PC-3 (cell line): ENCODE measurements around the gene MBTPS2.

ENCODE experiments used
- EZH2 ChIP-seq: fragments of 300-600 bp; sonication (generic); IDR thresholded peaks from one replicate; pipeline ENCODE4 v1.6.1; 2017; ENCODE audit warnings: antibody characterized with exemption, mild to moderate bottlenecking, low read length; ENCODE audit not compliant: unreplicated experiment
- EZH2phosphoT487 ChIP-seq: fragments of 300-600 bp; sonication (generic); IDR thresholded peaks from 2 replicates; pipeline ENCODE4 v1.6.1; 2018; ENCODE audit warnings: mild to moderate bottlenecking, antibody characterized with exemption, low read length, borderline replicate concordance
- TF ChIP-seq, protein P1 (sequence below): fragments of 300-600 bp; sonication (generic); conservative IDR thresholded peaks from 2 replicates; pipeline ENCODE4 v1.5.1; 2017; ENCODE audit warnings: antibody characterized with exemption, low read depth, mild to moderate bottlenecking, low read length

DNA sequence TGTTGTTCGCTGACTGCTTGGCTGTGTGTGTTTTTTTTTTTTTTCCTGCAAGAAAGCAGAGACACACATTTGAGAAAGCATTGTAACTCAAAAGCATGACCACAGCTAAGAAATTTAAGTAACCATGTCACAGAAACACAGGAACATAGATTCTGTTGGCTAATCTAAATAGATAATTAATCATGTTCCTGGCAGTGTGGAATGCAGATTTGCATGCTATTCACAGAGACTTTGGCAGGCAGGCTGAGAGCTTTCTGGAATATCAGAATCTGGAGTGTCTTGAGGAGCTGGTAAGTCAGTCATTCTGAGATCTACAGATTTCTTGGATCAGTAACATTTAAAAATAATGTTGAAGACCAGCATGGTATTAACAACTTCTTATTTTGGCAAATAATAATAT, 67.8 kb downstream of the MBTPS2 start:
- TF ChIP-seq, protein P1, sequence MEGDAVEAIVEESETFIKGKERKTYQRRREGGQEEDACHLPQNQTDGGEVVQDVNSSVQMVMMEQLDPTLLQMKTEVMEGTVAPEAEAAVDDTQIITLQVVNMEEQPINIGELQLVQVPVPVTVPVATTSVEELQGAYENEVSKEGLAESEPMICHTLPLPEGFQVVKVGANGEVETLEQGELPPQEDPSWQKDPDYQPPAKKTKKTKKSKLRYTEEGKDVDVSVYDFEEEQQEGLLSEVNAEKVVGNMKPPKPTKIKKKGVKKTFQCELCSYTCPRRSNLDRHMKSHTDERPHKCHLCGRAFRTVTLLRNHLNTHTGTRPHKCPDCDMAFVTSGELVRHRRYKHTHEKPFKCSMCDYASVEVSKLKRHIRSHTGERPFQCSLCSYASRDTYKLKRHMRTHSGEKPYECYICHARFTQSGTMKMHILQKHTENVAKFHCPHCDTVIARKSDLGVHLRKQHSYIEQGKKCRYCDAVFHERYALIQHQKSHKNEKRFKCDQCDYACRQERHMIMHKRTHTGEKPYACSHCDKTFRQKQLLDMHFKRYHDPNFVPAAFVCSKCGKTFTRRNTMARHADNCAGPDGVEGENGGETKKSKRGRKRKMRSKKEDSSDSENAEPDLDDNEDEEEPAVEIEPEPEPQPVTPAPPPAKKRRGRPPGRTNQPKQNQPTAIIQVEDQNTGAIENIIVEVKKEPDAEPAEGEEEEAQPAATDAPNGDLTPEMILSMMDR, result no peak
- no peak for TF ChIP-seq EZH2
- no peak for TF ChIP-seq EZH2phosphoT487
